ENCODE measurements around the gene KRT15.

Gene KRT15

DNA sequence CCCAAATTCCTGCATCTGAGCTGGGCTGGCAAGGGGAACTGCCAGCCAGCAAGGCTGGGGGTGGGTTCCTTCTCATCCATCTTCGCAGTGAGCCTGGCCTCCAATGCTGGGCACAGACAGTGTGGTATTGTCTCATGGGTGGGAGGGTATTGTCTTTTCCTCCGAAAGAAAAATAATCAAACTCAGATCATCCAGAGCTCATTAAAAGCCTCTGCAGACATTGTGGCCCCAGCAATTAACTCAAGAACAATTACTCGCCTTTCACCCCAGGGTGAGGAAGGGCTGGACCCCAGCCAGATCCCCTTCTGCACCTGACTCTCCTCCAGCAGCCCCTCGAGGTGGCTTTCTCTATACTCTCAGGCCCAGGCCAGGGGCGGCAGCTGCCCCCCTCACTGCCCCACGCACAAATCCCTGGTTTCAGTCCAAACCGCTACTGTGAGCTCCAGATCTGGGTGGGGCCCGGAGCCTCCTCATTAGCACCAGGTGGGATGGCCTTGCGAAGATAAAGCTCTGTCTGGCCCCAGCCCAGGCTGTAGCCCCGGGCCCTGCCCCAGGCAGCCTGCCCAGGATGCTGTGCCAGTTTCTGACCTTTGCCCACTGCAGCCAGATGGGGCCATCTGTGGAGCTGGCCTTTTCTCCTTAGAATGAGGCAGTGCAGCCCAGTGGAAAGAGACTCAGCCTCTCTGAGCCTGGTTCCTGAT, 2.3 kb upstream of the KRT15 start:
- TF ChIP-seq, protein P1, sequence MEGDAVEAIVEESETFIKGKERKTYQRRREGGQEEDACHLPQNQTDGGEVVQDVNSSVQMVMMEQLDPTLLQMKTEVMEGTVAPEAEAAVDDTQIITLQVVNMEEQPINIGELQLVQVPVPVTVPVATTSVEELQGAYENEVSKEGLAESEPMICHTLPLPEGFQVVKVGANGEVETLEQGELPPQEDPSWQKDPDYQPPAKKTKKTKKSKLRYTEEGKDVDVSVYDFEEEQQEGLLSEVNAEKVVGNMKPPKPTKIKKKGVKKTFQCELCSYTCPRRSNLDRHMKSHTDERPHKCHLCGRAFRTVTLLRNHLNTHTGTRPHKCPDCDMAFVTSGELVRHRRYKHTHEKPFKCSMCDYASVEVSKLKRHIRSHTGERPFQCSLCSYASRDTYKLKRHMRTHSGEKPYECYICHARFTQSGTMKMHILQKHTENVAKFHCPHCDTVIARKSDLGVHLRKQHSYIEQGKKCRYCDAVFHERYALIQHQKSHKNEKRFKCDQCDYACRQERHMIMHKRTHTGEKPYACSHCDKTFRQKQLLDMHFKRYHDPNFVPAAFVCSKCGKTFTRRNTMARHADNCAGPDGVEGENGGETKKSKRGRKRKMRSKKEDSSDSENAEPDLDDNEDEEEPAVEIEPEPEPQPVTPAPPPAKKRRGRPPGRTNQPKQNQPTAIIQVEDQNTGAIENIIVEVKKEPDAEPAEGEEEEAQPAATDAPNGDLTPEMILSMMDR (IDR thresholded peaks at IDR 0.05; ENCODE audit: low read depth, low read length, missing control alignments), result no peak
- no peak overlapping the region for H3K4me3 ChIP-seq (ENCODE audit: low read depth, low read length)
- DNase-seq (ENCODE audit: low read depth), result no peak

DNA sequence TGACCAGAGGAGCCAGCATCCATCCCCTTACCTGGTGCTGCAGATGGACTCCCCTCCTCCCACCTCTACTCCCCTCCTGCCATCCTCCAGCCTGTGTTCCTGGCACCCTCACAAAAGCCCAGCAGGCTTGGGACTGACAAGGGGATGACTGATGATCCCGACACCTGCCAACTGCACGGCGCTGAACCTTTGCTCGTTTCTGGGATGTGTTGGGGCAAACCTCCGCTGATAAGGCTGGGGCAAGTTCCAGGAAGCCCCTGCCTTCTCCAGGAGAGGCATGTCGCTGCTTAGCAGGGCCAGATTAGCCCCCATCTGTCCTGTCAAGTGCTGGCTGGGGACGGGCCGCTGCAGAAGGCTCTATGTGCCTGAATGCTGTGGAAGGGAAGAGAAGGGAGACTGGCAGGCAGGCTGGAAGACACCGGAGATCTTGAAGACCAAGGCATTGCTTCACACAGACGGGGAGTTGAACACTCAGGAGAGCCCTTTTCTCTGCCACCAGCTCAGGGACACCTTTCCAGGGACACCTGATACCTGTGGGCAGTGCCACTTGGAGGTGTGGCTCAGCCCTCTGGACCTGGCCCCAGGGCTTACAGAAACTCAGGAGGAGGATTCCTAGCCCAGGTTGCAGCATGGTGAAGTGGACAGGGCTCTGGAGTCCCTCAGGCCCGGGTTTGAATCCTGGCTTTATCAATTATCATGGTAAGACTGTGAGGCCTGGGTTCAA, 973 bp upstream of the KRT15 start:
- DNase-seq (ENCODE audit: low read depth), result no peak
- TF ChIP-seq, protein P1 (IDR thresholded peaks at IDR 0.05; ENCODE audit: low read depth, low read length, missing control alignments), result no peak

DNA sequence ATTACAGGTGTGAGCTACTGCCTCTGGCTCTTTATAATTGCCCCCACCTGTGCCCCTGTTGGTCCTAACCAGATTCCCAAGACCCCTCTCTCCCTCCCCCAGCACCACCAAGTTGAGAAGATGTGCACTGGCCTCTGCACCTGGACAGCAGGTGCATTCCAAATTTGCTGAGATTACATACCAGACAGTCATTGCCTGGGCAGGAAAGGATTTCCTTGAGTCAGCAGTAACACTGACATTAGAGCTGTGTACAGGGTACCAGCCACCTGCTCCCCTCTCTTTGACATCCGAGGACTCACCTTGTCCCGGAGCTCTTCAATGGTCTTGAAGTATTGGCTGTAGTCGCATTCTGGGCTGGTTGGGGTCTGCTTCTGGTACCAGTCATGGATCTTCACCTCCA, 659 bp downstream of the KRT15 start:
- DNase-seq (ENCODE audit: low read depth), result no peak
- TF ChIP-seq, protein P1 (IDR thresholded peaks at IDR 0.05; ENCODE audit: low read depth, low read length, missing control alignments), result no peak
- no peak overlapping the region for H3K4me3 ChIP-seq (ENCODE audit: low read depth, low read length)

More for the DNA sequence above, 973 bp upstream of the KRT15 start:
- H3K4me3 ChIP-seq (ENCODE audit: low read depth, low read length), result no peak overlapping the region

DNA sequence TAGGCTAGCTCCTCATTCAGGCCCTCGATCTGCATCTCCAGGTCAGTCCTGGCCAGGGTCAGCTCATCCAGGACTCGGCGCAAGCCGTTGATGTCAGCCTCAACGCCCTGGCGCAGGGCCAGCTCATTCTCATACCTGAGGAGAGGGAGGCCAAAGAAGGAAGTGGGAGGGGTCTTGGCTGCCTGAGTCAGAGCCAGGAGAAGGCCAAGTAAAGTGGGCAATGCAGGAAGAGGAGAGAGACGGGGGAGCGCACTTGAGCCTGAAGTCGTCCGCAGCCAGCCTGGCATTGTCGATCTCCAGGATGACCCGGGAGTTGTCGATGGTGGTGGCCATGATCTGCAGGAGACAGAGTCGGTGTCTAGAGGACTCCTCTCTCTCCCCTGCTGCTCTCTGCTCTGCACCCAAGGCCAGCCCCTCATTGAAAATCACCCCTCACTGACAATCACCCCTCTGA, 1.8 kb downstream of the KRT15 start:
- TF ChIP-seq, protein P1 (IDR thresholded peaks at IDR 0.05; ENCODE audit: low read depth, low read length, missing control alignments), result no peak
- DNase-seq (ENCODE audit: low read depth), result no peak
- no peak overlapping the region for H3K4me3 ChIP-seq (ENCODE audit: low read depth, low read length)

DNA sequence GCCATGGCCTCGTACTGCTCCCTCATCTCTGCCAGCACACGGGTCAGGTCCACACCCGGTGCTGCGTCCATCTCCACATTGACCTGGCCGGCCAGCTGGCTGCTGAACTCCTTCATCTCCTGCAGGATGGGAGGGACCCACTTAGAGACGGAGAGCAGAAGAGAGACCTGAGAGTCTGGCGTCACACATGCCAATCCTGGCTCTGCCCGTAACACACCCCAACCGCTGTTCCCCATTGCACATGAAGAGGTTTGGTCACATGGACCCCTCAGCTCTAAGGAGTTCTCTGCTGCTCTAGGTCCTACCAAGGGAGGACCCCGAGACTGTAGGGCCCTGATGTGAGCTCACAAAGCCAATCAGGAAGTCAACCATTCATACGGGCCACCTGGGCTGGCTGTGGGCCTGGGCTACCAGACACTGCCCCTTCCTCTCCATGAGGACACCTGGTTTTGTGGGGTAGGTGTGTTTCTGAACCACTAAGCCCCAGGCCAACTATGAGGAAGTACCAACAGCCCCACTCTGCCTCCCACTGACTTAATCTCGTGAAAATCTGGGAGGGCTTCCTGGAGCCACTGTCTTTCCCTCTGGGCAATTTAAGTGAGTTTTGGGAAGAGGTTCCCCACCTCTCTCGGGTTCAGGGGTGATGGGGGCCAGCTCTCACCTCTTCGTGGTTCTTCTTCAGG, 2.4 kb downstream of the KRT15 start:
- no peak for DNase-seq (ENCODE audit: low read depth)
- H3K4me3 ChIP-seq (ENCODE audit: low read depth, low read length), result no peak overlapping the region
- TF ChIP-seq, protein P1 (IDR thresholded peaks at IDR 0.05; ENCODE audit: low read depth, low read length, missing control alignments), result no peak

DNA sequence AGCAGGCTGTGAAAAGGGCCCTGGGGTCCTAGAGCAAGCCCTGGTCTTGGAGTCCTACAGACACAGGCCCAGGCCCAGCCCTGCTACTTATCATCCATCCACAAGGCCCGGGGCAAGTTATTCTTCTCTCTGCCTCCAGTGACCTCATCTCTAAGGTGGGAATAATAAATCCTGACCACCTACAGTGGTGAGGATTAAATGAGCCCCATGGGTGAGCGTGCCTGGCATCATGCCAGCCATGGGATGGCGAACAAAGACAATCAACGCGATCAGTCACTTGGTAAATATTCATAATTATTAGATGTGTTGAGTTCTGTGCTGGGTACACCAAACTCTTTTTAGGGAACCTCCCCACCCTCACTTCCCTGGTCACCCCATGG, 5.5 kb downstream of the KRT15 start:
- H3K4me3 ChIP-seq (ENCODE audit: low read depth, low read length), result no peak overlapping the region
- TF ChIP-seq, protein P1 (IDR thresholded peaks at IDR 0.05; ENCODE audit: low read depth, low read length, missing control alignments), result no peak

More for the DNA sequence above, 5.5 kb downstream of the KRT15 start:
- DNase-seq (ENCODE audit: low read depth), result no peak

All from GM12864 (cell line).